ENCODE data around the gene MRLN.
"Not testable (repeated sequence)": the region's sequence is repeated elsewhere in the genome, so short reads cannot be mapped to it uniquely, and the experiment has no call there.

The MRLN gene

DNA sequence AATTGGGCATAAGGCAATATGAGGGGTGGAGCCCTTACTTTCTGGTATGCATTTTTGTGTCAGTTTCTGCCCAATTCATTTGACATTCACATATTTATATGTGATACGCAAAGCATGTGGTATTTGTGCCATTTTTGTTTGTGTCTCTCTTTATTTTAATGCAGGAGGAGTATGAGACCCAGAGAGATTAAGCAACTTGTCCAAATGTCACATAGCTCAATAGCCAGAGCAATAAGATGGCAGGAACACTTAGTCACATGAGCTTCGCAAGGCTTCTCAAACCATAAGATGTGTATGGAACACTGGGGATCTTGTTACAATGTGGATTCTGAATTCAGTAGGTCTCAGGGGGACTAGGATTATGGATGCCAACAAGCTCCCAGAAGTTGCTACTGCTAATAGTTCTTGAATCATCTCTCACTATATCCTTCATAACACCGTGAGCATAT, 19.2 kb downstream of the MRLN start:
- ChIA-PET POLR2A (no interaction called here), CTCF (no interaction called here)
- TF ChIP-seq CTBP1 (IDR thresholded peaks at IDR 0.05; ENCODE audit: borderline replicate concordance), result no peak
- no peak for TF ChIP-seq ARNT (IDR thresholded peaks at IDR 0.05)
- no peak for TF ChIP-seq L3MBTL2 (conservative IDR thresholded peaks at IDR 0.05)
- TF ChIP-seq BHLHE40 (IDR thresholded peaks at IDR 0.05; ENCODE audit: borderline replicate concordance), result no peak
- no peak for TF ChIP-seq NFRKB (IDR thresholded peaks at IDR 0.05)
- TF ChIP-seq, protein P1, sequence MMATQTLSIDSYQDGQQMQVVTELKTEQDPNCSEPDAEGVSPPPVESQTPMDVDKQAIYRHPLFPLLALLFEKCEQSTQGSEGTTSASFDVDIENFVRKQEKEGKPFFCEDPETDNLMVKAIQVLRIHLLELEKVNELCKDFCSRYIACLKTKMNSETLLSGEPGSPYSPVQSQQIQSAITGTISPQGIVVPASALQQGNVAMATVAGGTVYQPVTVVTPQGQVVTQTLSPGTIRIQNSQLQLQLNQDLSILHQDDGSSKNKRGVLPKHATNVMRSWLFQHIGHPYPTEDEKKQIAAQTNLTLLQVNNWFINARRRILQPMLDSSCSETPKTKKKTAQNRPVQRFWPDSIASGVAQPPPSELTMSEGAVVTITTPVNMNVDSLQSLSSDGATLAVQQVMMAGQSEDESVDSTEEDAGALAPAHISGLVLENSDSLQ (IDR thresholded peaks at IDR 0.05), result no peak
- TF ChIP-seq ELF4 (IDR thresholded peaks at IDR 0.05), result no peak
- no peak for TF ChIP-seq LEF1 (IDR thresholded peaks at IDR 0.05; ENCODE audit: borderline replicate concordance)
- TF ChIP-seq FOXK2 (IDR thresholded peaks at IDR 0.05), result no peak
- no peak for TF ChIP-seq ZNF384 (IDR thresholded peaks at IDR 0.05)
- no peak for TF ChIP-seq TARDBP (IDR thresholded peaks at IDR 0.05)
- no peak for TF ChIP-seq FOXM1 (IDR thresholded peaks at IDR 0.05; ENCODE audit: borderline replicate concordance)
- TF ChIP-seq HDGF (IDR thresholded peaks at IDR 0.05; ENCODE audit: borderline replicate concordance), result no peak
- TF ChIP-seq FOXA1 (IDR thresholded peaks at IDR 0.05), result no peak
- no peak for TF ChIP-seq SP1 (IDR thresholded peaks at IDR 0.05)
- no peak for TF ChIP-seq SUZ12 (IDR thresholded peaks at IDR 0.05)
- no peak for DNase-seq (ENCODE audit: extremely low spot score)

DNA sequence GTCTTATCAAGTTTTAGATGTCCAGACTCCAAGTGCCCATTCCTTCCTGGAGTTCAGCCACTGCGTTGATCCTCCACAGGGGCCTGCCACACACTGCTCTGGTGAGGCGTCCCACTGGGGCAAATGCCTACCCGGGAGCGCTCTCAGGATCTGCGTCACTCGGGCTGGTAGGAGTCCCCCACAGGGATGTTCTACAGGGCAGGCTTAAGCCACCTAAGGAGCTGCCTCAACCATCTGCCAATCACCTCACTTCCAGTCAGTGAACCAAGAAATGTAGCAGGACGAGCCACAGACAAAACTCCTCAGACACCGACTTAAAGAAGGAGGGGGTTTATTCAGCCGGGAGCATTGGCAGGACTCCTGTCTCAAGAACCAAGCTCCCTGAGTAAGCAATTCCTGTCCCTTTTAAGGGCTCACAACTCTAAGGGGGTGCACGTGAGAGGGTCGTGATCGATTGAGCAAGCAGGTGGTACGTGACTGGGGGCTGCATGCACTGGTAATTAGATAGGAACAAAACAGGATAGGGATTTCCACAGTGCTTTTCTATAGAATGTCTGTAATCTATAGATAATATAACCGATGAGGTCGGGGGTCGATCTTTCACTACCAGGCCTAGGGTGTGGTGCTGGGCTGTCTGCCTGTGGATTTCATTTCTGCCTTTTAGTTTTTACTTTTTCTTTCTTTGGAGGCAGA, 19.8 kb downstream of the MRLN start:
- POLR2A ChIA-PET; CTCF ChIA-PET; DNase-seq (ENCODE audit: extremely low spot score): not testable (repeated sequence)

DNA sequence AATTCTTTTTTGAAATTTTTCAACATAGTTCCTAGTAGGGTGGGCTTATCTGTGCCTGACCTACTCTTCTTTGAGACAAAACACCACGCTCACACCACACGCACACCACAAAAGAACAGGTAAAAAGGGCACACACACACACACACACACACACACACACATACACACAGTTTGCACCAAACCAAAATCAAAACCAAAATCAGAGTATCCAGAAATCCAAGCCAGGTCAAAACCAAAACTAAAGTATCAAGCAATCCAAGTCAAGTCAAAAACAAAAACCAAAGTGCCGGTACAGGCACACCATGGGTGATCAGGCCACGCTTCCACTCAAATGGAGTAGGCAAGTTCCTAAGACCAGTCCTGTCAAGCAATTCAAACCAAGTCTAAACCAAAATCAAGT, 20.4 kb downstream of the MRLN start:
- CTCF ChIA-PET; POLR2A ChIA-PET; DNase-seq (ENCODE audit: extremely low spot score): not testable (repeated sequence)

DNA sequence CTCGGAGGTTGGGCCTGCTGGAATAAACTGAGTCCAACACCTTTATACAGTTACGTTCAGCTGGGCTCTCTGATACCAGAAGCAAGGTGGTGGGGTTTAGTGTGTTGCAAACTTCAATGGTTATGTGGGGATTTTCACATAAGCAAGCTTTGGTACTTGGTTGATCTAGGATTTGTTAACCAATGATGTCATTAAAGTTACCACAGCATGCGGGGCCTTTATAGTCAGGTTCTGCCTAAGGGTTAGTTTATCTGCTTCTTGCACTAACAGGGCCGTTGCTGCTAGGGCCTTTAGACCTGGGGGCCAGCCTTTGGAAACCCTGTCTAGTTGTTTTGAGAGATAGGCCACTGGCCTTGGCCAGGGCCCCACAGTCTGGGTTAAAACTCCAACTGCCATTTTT, 24.1 kb downstream of the MRLN start:
- DNase-seq (ENCODE audit: extremely low spot score); CTCF ChIA-PET; POLR2A ChIA-PET: not testable (repeated sequence)

DNA sequence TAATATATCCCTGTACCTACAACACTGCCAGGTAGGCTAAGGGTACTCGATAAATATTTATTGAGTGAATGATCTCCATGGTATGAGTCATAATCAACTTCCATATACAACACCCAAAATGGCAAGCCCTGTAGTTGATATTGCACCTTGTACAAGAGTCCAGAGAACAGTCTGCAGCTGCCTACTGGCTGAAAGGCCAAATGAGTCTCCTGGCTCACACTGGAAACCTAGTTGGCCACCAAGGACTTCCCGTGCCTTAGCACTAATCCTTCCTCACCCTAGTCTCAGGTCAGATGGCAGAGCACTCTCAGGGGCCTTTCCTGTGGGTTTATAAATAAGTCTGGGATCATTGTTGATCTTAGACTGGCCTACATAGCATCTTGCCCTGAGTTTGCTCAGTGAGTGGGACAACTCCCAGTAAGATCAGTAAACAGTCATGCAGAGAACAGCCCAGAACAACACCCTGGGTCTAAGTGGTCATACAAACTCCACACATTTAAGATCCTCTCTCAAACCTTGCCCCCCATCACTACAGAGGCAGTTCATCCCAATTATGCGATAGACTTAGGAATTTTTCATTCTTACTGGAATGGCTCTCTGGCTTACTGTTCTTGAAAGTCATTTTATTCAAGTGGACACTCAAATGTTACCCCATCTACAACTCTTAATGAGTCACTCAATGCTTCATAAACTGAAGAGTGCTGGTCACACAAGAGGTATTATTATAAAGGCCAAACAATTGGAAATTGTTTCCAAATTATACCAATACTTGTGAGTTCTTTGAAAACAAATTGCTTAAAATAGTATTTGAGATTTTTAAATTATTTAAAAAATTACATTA, 28.9 kb downstream of the MRLN start:
- TF ChIP-seq NFRKB (IDR thresholded peaks at IDR 0.05) (no peak), ELF4 (IDR thresholded peaks at IDR 0.05) (no peak), FOXK2 (IDR thresholded peaks at IDR 0.05) (no peak), ZNF384 (IDR thresholded peaks at IDR 0.05) (no peak), HDGF (IDR thresholded peaks at IDR 0.05; ENCODE audit: borderline replicate concordance) (no peak), BHLHE40 (IDR thresholded peaks at IDR 0.05; ENCODE audit: borderline replicate concordance) (no peak)
- ChIA-PET CTCF (no interaction called here), POLR2A (no interaction called here)
- DNase-seq (ENCODE audit: extremely low spot score), result no peak

DNA sequence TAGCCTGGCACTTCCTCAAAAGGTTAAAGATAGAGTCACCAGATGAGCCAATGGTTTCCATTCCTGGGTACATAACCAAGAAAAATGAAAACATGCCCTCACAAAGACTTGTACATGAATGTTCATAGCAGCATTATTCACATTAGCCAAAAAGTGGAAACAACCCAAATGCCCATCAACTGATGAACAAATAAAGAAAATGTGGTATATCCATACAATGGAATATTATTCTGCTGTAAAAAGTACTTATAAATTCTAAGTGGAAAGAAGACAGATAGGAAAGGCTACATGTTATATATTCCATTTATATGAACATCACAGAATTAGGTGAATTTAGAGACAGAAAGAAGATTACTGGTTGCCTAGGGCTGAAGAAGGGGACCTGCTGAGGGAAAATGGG, 32.9 kb downstream of the MRLN start:
- no peak for DNase-seq (ENCODE audit: extremely low spot score)
- ChIA-PET POLR2A (no interaction called here), CTCF (no interaction called here)
- TF ChIP-seq TARDBP (IDR thresholded peaks at IDR 0.05) (no peak), SP1 (IDR thresholded peaks at IDR 0.05) (no peak), LEF1 (IDR thresholded peaks at IDR 0.05; ENCODE audit: borderline replicate concordance) (no peak), L3MBTL2 (conservative IDR thresholded peaks at IDR 0.05) (no peak), FOXK2 (IDR thresholded peaks at IDR 0.05) (no peak), ARNT (IDR thresholded peaks at IDR 0.05) (no peak), ZNF384 (IDR thresholded peaks at IDR 0.05) (no peak), FOXM1 (IDR thresholded peaks at IDR 0.05; ENCODE audit: borderline replicate concordance) (no peak), FOXA1 (IDR thresholded peaks at IDR 0.05) (no peak), NFRKB (IDR thresholded peaks at IDR 0.05) (no peak), ELF4 (IDR thresholded peaks at IDR 0.05) (no peak), BHLHE40 (IDR thresholded peaks at IDR 0.05; ENCODE audit: borderline replicate concordance) (no peak)

DNA sequence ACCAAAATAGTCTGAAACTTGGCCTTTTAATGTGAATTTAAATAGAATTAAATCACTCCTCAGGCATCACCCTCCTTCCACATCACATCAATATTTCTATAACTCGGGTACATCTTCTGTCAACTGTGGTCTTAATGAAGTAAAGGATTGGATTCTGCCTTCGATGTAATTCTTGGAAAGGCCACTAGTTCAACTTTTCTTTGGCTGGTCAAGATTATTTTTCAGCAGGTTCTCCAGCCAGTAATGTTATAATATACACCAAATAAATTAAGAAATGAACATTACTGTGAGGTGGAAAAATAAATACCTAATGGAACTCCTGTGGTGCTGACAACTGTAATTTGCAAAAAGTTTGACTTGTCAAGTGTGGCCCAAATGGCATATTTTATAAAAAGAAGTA, 33.9 kb downstream of the MRLN start:
- DNase-seq (ENCODE audit: extremely low spot score), result peak; percentile 16
- CTCF ChIA-PET, result interaction anchor here (1.3 kb wide), 1 partner anchor 10 kb away, joined by 5 read pairs; the partner anchor contains the start of gene SLC16A9
- no peak for TF ChIP-seq ZNF384 (IDR thresholded peaks at IDR 0.05)
- TF ChIP-seq NFRKB (IDR thresholded peaks at IDR 0.05), result no peak
- no peak for TF ChIP-seq ARNT (IDR thresholded peaks at IDR 0.05)
- POLR2A ChIA-PET, result no interaction called here

DNA sequence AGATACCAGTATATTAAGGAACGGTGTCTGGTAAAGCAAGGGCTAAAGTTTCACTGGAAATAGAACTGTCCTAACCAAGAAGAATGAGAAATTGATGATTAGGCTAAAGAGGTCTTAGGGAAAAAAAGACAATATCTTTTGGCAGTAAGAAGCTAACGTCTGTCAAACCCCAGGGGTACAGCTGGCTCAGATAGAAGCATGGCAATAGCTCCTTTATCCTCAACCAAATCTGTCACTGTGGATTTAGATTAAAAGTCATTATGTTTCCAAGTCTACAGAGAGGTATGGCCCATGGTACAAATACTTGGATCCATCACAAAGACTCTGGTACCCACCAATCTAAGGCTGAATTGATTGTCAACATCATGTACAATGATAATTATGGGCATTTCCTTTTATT, 35.0 kb downstream of the MRLN start:
- no peak for DNase-seq (ENCODE audit: extremely low spot score)
- ChIA-PET POLR2A (no interaction called here), CTCF (interaction anchor here (1.3 kb wide), 1 partner anchor 9 kb away, joined by 5 read pairs; the partner anchor contains the start of gene SLC16A9)
- TF ChIP-seq ARNT (IDR thresholded peaks at IDR 0.05) (no peak), LEF1 (IDR thresholded peaks at IDR 0.05; ENCODE audit: borderline replicate concordance) (no peak), FOXM1 (IDR thresholded peaks at IDR 0.05; ENCODE audit: borderline replicate concordance) (no peak), L3MBTL2 (conservative IDR thresholded peaks at IDR 0.05) (no peak), SP1 (IDR thresholded peaks at IDR 0.05) (no peak), BHLHE40 (IDR thresholded peaks at IDR 0.05; ENCODE audit: borderline replicate concordance) (no peak), ZNF384 (IDR thresholded peaks at IDR 0.05) (no peak), SUZ12 (IDR thresholded peaks at IDR 0.05) (no peak), HDGF (IDR thresholded peaks at IDR 0.05; ENCODE audit: borderline replicate concordance) (no peak), CTBP1 (IDR thresholded peaks at IDR 0.05; ENCODE audit: borderline replicate concordance) (no peak), TARDBP (IDR thresholded peaks at IDR 0.05) (no peak), NFRKB (IDR thresholded peaks at IDR 0.05) (no peak)
- TF ChIP-seq, protein P1 (IDR thresholded peaks at IDR 0.05), result no peak
